Tibial nerve (tissue), 4 donors: Measurements from ENCODE around the gene CISD3.

ENCODE experiments used
- EP300 ChIP-seq, 2 donors: sonication (generic); formaldehyde crosslinking; IDR thresholded peaks; one replicate each; pipeline ENCODE4 v1.6.1; 2017; ENCODE audit warnings: antibody characterized with exemption in 2 of 2, mild to moderate bottlenecking in 1 of 2
- POLR2A ChIP-seq, 2 donors: fragments of 450-650 bp; IDR thresholded peaks; one replicate each; pipeline ENCODE4 v1.6.1; 2017; ENCODE audit warnings: antibody characterized with exemption in 2 of 2, mild to moderate bottlenecking in 2 of 2, moderate library complexity in 2 of 2
- TF ChIP-seq, protein P1 (sequence below), 5 experiments: fragments of 200-600 bp in 3 of 5; fragments of 450-650 bp in 2 of 5; sonication (generic) in 3 of 5; IDR thresholded peaks; one replicate each; pipeline ENCODE4 v1.5.1; 2016 to 2019; ENCODE audit warnings: antibody characterized with exemption in 5 of 5, mild to moderate bottlenecking in 3 of 5, moderate library complexity in 2 of 5

DNA sequence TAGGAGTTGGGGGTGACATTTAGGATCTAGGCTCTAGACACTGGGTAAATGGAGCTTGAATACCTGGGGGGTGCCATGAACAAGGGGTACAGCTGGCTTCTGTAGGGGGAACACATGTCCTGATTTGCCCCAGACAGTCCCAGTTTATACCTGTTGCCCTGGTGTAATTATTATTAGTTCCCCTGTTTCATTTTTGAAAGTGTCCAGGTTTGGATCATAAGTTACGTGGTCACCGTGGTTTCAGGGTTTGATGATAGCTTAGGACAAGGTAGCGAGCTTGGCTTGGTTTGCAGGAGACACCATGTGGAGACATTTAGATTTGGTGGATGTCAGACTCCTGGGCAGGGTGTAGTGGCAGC, 19.6 kb upstream of the CISD3 start:
- TF ChIP-seq, protein P1, sequence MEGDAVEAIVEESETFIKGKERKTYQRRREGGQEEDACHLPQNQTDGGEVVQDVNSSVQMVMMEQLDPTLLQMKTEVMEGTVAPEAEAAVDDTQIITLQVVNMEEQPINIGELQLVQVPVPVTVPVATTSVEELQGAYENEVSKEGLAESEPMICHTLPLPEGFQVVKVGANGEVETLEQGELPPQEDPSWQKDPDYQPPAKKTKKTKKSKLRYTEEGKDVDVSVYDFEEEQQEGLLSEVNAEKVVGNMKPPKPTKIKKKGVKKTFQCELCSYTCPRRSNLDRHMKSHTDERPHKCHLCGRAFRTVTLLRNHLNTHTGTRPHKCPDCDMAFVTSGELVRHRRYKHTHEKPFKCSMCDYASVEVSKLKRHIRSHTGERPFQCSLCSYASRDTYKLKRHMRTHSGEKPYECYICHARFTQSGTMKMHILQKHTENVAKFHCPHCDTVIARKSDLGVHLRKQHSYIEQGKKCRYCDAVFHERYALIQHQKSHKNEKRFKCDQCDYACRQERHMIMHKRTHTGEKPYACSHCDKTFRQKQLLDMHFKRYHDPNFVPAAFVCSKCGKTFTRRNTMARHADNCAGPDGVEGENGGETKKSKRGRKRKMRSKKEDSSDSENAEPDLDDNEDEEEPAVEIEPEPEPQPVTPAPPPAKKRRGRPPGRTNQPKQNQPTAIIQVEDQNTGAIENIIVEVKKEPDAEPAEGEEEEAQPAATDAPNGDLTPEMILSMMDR (IDR thresholded peaks at IDR 0.05): no peak
- TF ChIP-seq POLR2A (IDR thresholded peaks at IDR 0.05) (no peak), EP300 (IDR thresholded peaks at IDR 0.05) (no peak)
